ENCODE measurements around the gene MBIP.

MBIP gene

DNA sequence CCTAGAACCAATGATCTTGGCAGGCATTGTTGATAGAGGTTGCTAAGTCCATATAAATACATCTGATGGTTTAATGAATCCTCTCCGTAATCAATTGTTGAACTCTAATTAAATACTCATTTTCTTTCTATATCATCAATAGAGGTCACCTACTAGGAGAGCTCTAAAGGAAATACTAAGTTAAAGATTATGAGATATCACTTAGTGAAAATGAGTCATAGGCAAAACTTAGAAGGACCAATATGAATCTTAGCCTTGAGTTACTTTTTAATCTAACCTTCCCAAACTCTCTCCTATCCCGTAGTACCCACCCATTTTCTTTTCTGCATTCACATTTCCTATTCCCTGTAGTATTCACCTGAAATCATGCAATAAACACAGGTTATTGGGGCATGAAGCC lies 50.2 kb downstream of the MBIP start:
- TF ChIP-seq, protein P1, sequence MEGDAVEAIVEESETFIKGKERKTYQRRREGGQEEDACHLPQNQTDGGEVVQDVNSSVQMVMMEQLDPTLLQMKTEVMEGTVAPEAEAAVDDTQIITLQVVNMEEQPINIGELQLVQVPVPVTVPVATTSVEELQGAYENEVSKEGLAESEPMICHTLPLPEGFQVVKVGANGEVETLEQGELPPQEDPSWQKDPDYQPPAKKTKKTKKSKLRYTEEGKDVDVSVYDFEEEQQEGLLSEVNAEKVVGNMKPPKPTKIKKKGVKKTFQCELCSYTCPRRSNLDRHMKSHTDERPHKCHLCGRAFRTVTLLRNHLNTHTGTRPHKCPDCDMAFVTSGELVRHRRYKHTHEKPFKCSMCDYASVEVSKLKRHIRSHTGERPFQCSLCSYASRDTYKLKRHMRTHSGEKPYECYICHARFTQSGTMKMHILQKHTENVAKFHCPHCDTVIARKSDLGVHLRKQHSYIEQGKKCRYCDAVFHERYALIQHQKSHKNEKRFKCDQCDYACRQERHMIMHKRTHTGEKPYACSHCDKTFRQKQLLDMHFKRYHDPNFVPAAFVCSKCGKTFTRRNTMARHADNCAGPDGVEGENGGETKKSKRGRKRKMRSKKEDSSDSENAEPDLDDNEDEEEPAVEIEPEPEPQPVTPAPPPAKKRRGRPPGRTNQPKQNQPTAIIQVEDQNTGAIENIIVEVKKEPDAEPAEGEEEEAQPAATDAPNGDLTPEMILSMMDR (IDR thresholded peaks at IDR 0.05; ENCODE audit: low read depth, low read length, missing control alignments) = no peak
- DNase-seq (ENCODE audit: extremely low read depth, low read depth) = no peak

GRCh38 chr14:36268121-36268520 lies 52.3 kb downstream of the MBIP start:
- no peak for DNase-seq (ENCODE audit: extremely low read depth, low read depth)
- H3K4me3 ChIP-seq (replicated peaks; ENCODE audit: low read depth, low read length) = no peak overlapping the region
- TF ChIP-seq, protein P1 (IDR thresholded peaks at IDR 0.05; ENCODE audit: low read depth, low read length, missing control alignments) = no peak

More for the DNA sequence above, 50.2 kb downstream of the MBIP start:
- no peak overlapping the region for H3K4me3 ChIP-seq (replicated peaks; ENCODE audit: low read depth, low read length)

DNA sequence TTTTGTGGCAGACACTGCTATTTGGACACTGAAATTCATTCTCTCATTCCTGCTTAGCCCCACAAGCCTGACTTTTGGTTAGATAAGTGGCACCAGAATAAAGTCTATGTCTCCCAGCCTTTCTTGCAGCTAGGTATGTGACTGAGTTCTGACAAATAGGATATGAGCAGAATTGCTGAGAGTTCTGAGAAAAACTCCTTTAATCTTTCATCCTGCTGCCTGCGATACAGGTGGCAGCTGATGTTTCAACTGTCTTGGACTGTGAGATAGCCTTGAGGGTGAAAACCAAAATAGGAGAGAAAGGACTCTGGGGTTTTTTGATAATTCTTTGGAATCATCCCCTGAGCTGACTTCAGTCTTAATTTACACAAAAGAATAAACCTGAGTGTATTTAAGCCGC lies 55.8 kb downstream of the MBIP start:
- TF ChIP-seq, protein P1 (IDR thresholded peaks at IDR 0.05; ENCODE audit: low read depth, low read length, missing control alignments) = no peak
- no peak overlapping the region for H3K4me3 ChIP-seq (replicated peaks; ENCODE audit: low read depth, low read length)
- no peak for DNase-seq (ENCODE audit: extremely low read depth, low read depth)

DNA sequence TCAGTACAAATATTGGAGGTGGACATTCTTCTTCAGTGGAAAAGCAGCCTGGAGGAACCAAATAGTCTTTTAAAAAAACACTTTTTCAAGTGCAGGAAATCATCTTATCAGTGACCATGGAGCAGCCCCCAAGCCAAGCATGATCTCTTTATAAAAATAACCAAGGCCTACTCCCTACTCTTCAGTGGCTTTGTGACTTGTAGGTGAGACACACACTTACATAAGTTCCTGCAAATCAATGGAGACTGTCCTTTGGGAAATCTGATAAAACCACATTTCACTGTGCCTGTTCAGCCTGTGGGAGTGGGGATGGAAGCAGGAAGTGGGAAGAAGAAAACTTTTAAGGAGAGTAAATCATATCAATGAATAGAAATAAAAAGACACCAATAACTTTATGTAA lies 56.3 kb downstream of the MBIP start:
- TF ChIP-seq, protein P1 (IDR thresholded peaks at IDR 0.05; ENCODE audit: low read depth, low read length, missing control alignments) = no peak
- no peak overlapping the region for H3K4me3 ChIP-seq (replicated peaks; ENCODE audit: low read depth, low read length)
- DNase-seq (ENCODE audit: extremely low read depth, low read depth) = no peak

- H3K4me3 ChIP-seq (replicated peaks; ENCODE audit: low read depth, low read length) = no peak overlapping the region
- no peak for DNase-seq (ENCODE audit: extremely low read depth, low read depth)
- TF ChIP-seq, protein P1 (IDR thresholded peaks at IDR 0.05; ENCODE audit: low read depth, low read length, missing control alignments) = no peak
Observed at GRCh38 chr14:36260970-36261640, 59.3 kb downstream of the MBIP start.

DNA sequence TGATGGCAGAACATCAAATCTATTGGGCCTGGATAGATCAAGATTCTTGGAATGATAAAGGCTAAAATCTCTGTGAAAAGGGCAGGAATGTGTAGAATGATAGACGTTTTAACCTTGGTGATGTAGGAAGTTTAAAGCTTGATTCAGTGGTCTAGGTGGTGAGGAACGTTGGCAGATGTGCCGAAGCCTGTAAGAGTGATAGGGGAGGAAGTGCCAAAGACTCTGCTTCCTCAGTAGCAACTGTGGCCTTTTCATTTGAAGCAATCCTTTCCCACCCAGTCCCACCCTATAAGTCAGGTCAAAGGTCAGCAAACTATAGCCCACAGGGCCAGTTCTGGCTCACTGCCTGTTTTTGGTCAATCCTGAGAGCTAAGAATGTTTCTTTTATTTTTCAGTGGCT lies 62.2 kb downstream of the MBIP start:
- TF ChIP-seq, protein P1 (IDR thresholded peaks at IDR 0.05; ENCODE audit: low read depth, low read length, missing control alignments) = no peak
- DNase-seq (ENCODE audit: extremely low read depth, low read depth) = no peak
- H3K4me3 ChIP-seq (replicated peaks; ENCODE audit: low read depth, low read length) = no peak overlapping the region
